GM12878 (cell line): ENCODE results near the gene NEURL4. TPM values are rescaled to one million over a fixed set of nuclear protein-coding genes. Genes with fewer than 3 reads are reported as not detected.

Source experiments
- ATAC-seq: fragments of 200-7000 bp; cut with Tn5 transposase; 3 replicates; pipeline ENCODE4 v1.9.1; 2020; ENCODE audit warnings: mild to moderate bottlenecking, moderate library complexity
- BruUV-seq: library from RNA; stranded (reverse); fragments of 400-500 nt; replicated peaks from 2 replicates; lab custom pipeline; 2021; lab: Mats Ljungman, UMichigan
- CTCF ChIA-PET: fragments of 300-600 bp; sonication (Branson Sonifier 250); formaldehyde crosslinking; extraction: SDS; loops from one replicate; lab custom pipeline; 2021; ENCODE audit warnings: inconsistent platforms; lab: Yijun Ruan, JAX
- POLR2A ChIA-PET: fragments of 350-600 bp; formaldehyde crosslinking; extraction: SDS; loops from one replicate; lab custom pipeline; 2021; ENCODE audit warnings: inconsistent platforms; lab: Charles Lee
- RAD21 ChIA-PET: fragments of 300-600 bp; sonication (Branson Sonifier 250); formaldehyde crosslinking; loops from one replicate; lab custom pipeline; 2023; ENCODE audit warnings: antibody characterized with exemption; ENCODE audit not compliant: unreplicated experiment; lab: Charles Lee
- SMC1A ChIA-PET: fragments of 300-600 bp; sonication (Branson Sonifier 250); formaldehyde crosslinking; loops from one replicate; lab custom pipeline; 2023; ENCODE audit not compliant: unreplicated experiment, uncharacterized antibody; lab: Charles Lee
- DNase-seq: peaks from one replicate; pipeline ENCODE4 v3.0.0-alpha.2; 2011; ENCODE audit warnings: low read depth, low spot score
- FAIRE-seq: peaks from 3 replicates; lab custom pipeline; 2011; peaks lifted over from hg19 to GRCh38; lab: Jason Lieb, UNC
- H2AFZ ChIP-seq: 2 replicates; pipeline ENCODE4 v1.6.0; 2011; ENCODE audit warnings: low read depth, low read length, control low read depth; ENCODE audit not compliant: control insufficient read depth
- H3K27ac ChIP-seq: 2 replicates; pipeline ENCODE4 v1.5.1; 2011; ENCODE audit warnings: control low read depth; ENCODE audit not compliant: control insufficient read depth, insufficient read depth
- H3K27me3 ChIP-seq, 2 experiments: replicated peaks in 1 of 2; 2 replicates each; pipeline versions ENCODE4 v1.6.0 to v1.6.1; 2011; ENCODE audit warnings: low read length in 1 of 2; ENCODE audit not compliant: control insufficient read depth in 2 of 2, insufficient read depth in 2 of 2
- H3K36me3 ChIP-seq, 2 experiments: 2 replicates each; pipeline ENCODE4 v1.5.1; 2011; ENCODE audit warnings: low read length in 1 of 2; ENCODE audit not compliant: control insufficient read depth in 2 of 2, insufficient read depth in 2 of 2
- H3K4me1 ChIP-seq: 2 replicates; pipeline ENCODE4 v1.6.1; 2011; ENCODE audit warnings: mild to moderate bottlenecking, low read length, moderate library complexity, mixed read lengths; ENCODE audit not compliant: control insufficient read depth, insufficient read depth
- H3K4me2 ChIP-seq: 2 replicates; pipeline ENCODE4 v1.6.0; 2011; ENCODE audit warnings: control low read depth; ENCODE audit not compliant: control insufficient read depth, insufficient read depth
- H3K4me3 ChIP-seq: fragments of 200-600 bp; sonication (generic); 2 replicates; pipeline ENCODE4 v1.5.1; 2016
- H3K79me2 ChIP-seq: 2 replicates; pipeline ENCODE4 v1.6.0; 2011; ENCODE audit warnings: low read length; ENCODE audit not compliant: control insufficient read depth, insufficient read depth
- H3K9ac ChIP-seq: 2 replicates; pipeline ENCODE4 v1.8.0; 2011; ENCODE audit warnings: low read length, control low read depth, mixed read lengths; ENCODE audit not compliant: control insufficient read depth, insufficient read depth
- H3K9me3 ChIP-seq: replicated peaks from 3 replicates; pipeline ENCODE4 v1.5.1; 2011; ENCODE audit warnings: mild to moderate bottlenecking, low read length; ENCODE audit not compliant: control insufficient read depth, insufficient read depth
- H4K20me1 ChIP-seq: 2 replicates; pipeline ENCODE4 v1.6.0; 2011; ENCODE audit not compliant: control insufficient read depth, insufficient read depth
- BRCA1 ChIP-seq: IDR thresholded peaks from 2 replicates; pipeline ENCODE4 v1.6.1; 2011; ENCODE audit warnings: low read depth, low read length, improper control_type of control experiment
- CEBPB ChIP-seq, 2 experiments: fragments of 150-350 bp in 1 of 2; IDR thresholded peaks; 2 replicates each; pipeline ENCODE4 v1.6.1; 2012 to 2014; ENCODE audit warnings: low read depth in 2 of 2, low read length in 2 of 2, borderline replicate concordance in 1 of 2, inconsistent platforms in 1 of 2
- CHD4 ChIP-seq: fragments of 200-600 bp; sonication (generic); IDR thresholded peaks from 2 replicates; pipeline ENCODE4 v1.6.1; 2016; ENCODE audit warnings: mild to moderate bottlenecking
- CTCF ChIP-seq, 3 experiments: IDR thresholded peaks in 2 of 3; conservative IDR thresholded peaks in 1 of 3; 2 replicates each; pipeline ENCODE4 v1.5.1; 2011; ENCODE audit warnings: low read depth in 3 of 3, low read length in 3 of 3, mild to moderate bottlenecking in 3 of 3, control low read depth in 2 of 3, moderate library complexity in 2 of 3, inconsistent platforms in 1 of 3, mixed read lengths in 1 of 3; ENCODE audit not compliant: control insufficient read depth in 2 of 3, insufficient read depth in 1 of 3; ENCODE audit errors: extremely low read depth in 1 of 3
- DPF2 ChIP-seq: fragments of 450-650 bp; IDR thresholded peaks from 2 replicates; pipeline ENCODE4 v1.6.1; 2017; ENCODE audit warnings: mild to moderate bottlenecking
- KLF5 ChIP-seq: fragments of 450-650 bp; IDR thresholded peaks from 2 replicates; pipeline ENCODE4 v1.6.1; 2014; ENCODE audit warnings: mild to moderate bottlenecking; ENCODE audit not compliant: partially characterized antibody
- MEF2B ChIP-seq: fragments of 450-650 bp; IDR thresholded peaks from 2 replicates; pipeline ENCODE4 v1.6.1; 2018; ENCODE audit warnings: mild to moderate bottlenecking, moderate library complexity; ENCODE audit not compliant: partially characterized antibody, poor library complexity, severe bottlenecking
- MYB ChIP-seq: fragments of 150-350 bp; IDR thresholded peaks from 2 replicates; pipeline ENCODE4 v1.6.1; 2014; ENCODE audit warnings: mild to moderate bottlenecking, low read depth, low read length, borderline replicate concordance
- NR2C1 ChIP-seq: fragments of 450-650 bp; IDR thresholded peaks from 2 replicates; pipeline ENCODE4 v1.6.1; 2017; ENCODE audit warnings: antibody characterized with exemption, mild to moderate bottlenecking, moderate library complexity
- ZNF207 ChIP-seq: fragments of 450-650 bp; IDR thresholded peaks from 2 replicates; pipeline ENCODE4 v1.6.1; 2014; ENCODE audit warnings: antibody characterized with exemption, mild to moderate bottlenecking, borderline replicate concordance
- WGBS: methylation state at CpG from one replicate; pipeline ENCODE4 v1.1.6; 2016; ENCODE audit warnings: low lambda C conversion rate; ENCODE audit not compliant: insufficient replicate concordance, insufficient coverage; ENCODE audit errors: missing lambda C conversion rate; 5-methylcytosine and 5-hydroxymethylcytosine counted together
- in situ Hi-C: fragments of 300-500 bp; cut with MboI; formaldehyde crosslinking; loops from 9 replicates; pipeline ENCODE4 v1.14.3; 2018; ENCODE audit warnings: mixed read lengths
- intact Hi-C: fragments of 100-400 bp; cut with micrococcal nuclease; formaldehyde crosslinking; loops from one replicate; pipeline ENCODE4 v1.14.2; 2022; ENCODE audit not compliant: unreplicated experiment
- polyA plus RNA-seq, 11 experiments: library from polyadenylated mRNA; depleted of rRNA in 4 of 11; unstranded in 6 of 11; stranded (reverse) in 5 of 11; fragments of >200 nt; fragmentation: Nextera tagmentation in 4 of 11; fragmentation: Illumina TruSeq in 1 of 11; extraction: Ambion mirVana in 4 of 11; extraction: Trizol in 1 of 11; gene quantifications; 1 replicate in 1 of 11; 2 replicates in 10 of 11; pipeline versions ENCODE4 v1.2.1 to v1.2.3, GENCODE V29; 2011 to 2016; ENCODE audit warnings: inconsistent platforms in 2 of 11, missing spikeins in 2 of 11, low read depth in 1 of 11
- total RNA-seq, 4 experiments: library from RNA; depleted of rRNA in 3 of 4; stranded (reverse); fragments of >200 nt in 3 of 4; fragmentation: Illumina TruSeq in 1 of 4; extraction: Trizol in 1 of 4; gene quantifications; 2 replicates each; pipeline versions ENCODE4 v1.2.1 to v1.2.3, GENCODE V29; 2013 to 2021
- TF ChIP-seq, protein P1 (sequence below): fragments of 450-650 bp; IDR thresholded peaks from 2 replicates; pipeline ENCODE4 v1.6.1; 2016; ENCODE audit warnings: mild to moderate bottlenecking, moderate library complexity, borderline replicate concordance
- TF ChIP-seq, protein P2 (sequence below): fragments of 450-650 bp; formaldehyde crosslinking; IDR thresholded peaks from 2 replicates; pipeline ENCODE4 v1.4.0; 2020; ENCODE audit warnings: mild to moderate bottlenecking, moderate library complexity

NEURL4 gene
- total and polyA plus RNA-seq, 10 of the 15 experiments (the other 5 are each of a cell fraction or from before 2014, with no cell fraction given), result 0.03 to 41.9 (median 10.0) TPM

- TF ChIP-seq, protein P1, sequence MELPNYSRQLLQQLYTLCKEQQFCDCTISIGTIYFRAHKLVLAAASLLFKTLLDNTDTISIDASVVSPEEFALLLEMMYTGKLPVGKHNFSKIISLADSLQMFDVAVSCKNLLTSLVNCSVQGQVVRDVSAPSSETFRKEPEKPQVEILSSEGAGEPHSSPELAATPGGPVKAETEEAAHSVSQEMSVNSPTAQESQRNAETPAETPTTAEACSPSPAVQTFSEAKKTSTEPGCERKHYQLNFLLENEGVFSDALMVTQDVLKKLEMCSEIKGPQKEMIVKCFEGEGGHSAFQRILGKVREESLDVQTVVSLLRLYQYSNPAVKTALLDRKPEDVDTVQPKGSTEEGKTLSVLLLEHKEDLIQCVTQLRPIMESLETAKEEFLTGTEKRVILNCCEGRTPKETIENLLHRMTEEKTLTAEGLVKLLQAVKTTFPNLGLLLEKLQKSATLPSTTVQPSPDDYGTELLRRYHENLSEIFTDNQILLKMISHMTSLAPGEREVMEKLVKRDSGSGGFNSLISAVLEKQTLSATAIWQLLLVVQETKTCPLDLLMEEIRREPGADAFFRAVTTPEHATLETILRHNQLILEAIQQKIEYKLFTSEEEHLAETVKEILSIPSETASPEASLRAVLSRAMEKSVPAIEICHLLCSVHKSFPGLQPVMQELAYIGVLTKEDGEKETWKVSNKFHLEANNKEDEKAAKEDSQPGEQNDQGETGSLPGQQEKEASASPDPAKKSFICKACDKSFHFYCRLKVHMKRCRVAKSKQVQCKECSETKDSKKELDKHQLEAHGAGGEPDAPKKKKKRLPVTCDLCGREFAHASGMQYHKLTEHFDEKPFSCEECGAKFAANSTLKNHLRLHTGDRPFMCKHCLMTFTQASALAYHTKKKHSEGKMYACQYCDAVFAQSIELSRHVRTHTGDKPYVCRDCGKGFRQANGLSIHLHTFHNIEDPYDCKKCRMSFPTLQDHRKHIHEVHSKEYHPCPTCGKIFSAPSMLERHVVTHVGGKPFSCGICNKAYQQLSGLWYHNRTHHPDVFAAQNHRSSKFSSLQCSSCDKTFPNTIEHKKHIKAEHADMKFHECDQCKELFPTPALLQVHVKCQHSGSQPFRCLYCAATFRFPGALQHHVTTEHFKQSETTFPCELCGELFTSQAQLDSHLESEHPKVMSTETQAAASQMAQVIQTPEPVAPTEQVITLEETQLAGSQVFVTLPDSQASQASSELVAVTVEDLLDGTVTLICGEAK, result no peak
- TF ChIP-seq CHD4, result no peak
- no peak for TF ChIP-seq MEF2B
- TF ChIP-seq CTCF (IDR thresholded peaks at IDR 0.05 in 2 of 3, conservative IDR thresholded peaks at IDR 0.05 in 1 of 3; ENCODE audit: control insufficient read depth in 2 of 3, extremely low read depth in 1 of 3, insufficient read depth in 1 of 3, low read depth in 3 of 3, low read length in 3 of 3), result no peak
Observed at GRCh38 chr17:7327501-7327900, 1.6 kb downstream of the NEURL4 start (continued).

GRCh38 chr17:7327056-7327455, 2.1 kb downstream of the NEURL4 start:
- intact Hi-C loops (no loop called here), in situ Hi-C loops (no loop called here)
- POLR2A ChIA-PET, result interaction anchor here (3.2 kb wide), 1 partner anchor 10 kb away, joined by 21 read pairs; the partner anchor contains the start of gene ACAP1
- H3K79me2 ChIP-seq, result peaks cover 17% of the 10 kb centered on the region
- H3K4me2 ChIP-seq, result no peak overlapping the region
- H3K36me3 ChIP-seq, result peaks cover 6 to 20% of the 10 kb centered on the region in 2 experiments; a peak in 3 of 4 replicates
- CTCF ChIA-PET, result interaction anchor here (0.7 to 7.9 kb wide), 4 partner anchors 10 to 109 kb away, joined by 3 to 49 read pairs (median 25); partner anchors contain the start of gene ACAP1
- H4K20me1 ChIP-seq, result no peaks in the 10 kb centered on the region
- H3K27ac ChIP-seq, result no peak overlapping the region
- H3K4me3 ChIP-seq, result no peak overlapping the region
- RAD21 ChIA-PET, result interaction anchor here (1.5 to 2.2 kb wide), 2 partner anchors 10 to 27 kb away, joined by 3 to 10 read pairs; partner anchors contain the start of gene ACAP1
- TSS peak; percentile 30 for BruUV-seq
- no peak overlapping the region for H3K9ac ChIP-seq
- ATAC-seq, result no peak
- no peaks in the 10 kb centered on the region for H3K27me3 ChIP-seq
- H2AFZ ChIP-seq, result no peak overlapping the region
- H3K9me3 ChIP-seq, result no peaks in the 10 kb centered on the region
- WGBS, result 97% methylated on average over 7 of the region's 7 CpGs
- SMC1A ChIA-PET, result interaction anchor here (0.9 to 3.5 kb wide), 2 partner anchors 10 to 77 kb away, joined by 3 to 21 read pairs; partner anchors contain the start of genes ACAP1 and TMEM256
- peaks cover 23% of the 10 kb centered on the region for H3K4me1 ChIP-seq
- no peak for FAIRE-seq
- DNase-seq, result no peak
- TF ChIP-seq MYB (no peak), NR2C1 (no peak), BRCA1 (no peak), CEBPB (IDR thresholded peaks at IDR 0.05; ENCODE audit: borderline replicate concordance in 1 of 2, low read depth in 2 of 2, low read length in 2 of 2) (no peak), ZNF207 (no peak), KLF5 (no peak), DPF2 (no peak)
- TF ChIP-seq, protein P2, sequence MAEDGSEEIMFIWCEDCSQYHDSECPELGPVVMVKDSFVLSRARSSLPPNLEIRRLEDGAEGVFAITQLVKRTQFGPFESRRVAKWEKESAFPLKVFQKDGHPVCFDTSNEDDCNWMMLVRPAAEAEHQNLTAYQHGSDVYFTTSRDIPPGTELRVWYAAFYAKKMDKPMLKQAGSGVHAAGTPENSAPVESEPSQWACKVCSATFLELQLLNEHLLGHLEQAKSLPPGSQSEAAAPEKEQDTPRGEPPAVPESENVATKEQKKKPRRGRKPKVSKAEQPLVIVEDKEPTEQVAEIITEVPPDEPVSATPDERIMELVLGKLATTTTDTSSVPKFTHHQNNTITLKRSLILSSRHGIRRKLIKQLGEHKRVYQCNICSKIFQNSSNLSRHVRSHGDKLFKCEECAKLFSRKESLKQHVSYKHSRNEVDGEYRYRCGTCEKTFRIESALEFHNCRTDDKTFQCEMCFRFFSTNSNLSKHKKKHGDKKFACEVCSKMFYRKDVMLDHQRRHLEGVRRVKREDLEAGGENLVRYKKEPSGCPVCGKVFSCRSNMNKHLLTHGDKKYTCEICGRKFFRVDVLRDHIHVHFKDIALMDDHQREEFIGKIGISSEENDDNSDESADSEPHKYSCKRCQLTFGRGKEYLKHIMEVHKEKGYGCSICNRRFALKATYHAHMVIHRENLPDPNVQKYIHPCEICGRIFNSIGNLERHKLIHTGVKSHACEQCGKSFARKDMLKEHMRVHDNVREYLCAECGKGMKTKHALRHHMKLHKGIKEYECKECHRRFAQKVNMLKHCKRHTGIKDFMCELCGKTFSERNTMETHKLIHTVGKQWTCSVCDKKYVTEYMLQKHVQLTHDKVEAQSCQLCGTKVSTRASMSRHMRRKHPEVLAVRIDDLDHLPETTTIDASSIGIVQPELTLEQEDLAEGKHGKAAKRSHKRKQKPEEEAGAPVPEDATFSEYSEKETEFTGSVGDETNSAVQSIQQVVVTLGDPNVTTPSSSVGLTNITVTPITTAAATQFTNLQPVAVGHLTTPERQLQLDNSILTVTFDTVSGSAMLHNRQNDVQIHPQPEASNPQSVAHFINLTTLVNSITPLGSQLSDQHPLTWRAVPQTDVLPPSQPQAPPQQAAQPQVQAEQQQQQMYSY (CRISPR knock-in tag), result no peak
